WTC11 (cell line): ENCODE measurements around the gene USP47. TPM values are rescaled to one million over a fixed set of nuclear protein-coding genes. Genes with fewer than 3 reads are reported as not detected.

Source experiments
- ATAC-seq: fragments of 200-7000 bp; cut with Tn5 transposase; 2 replicates; pipeline ENCODE4 v1.10.0; 2021; ENCODE audit warnings: mild to moderate bottlenecking, moderate library complexity
- CTCF ChIA-PET: fragments of 300-600 bp; sonication (Branson Sonifier 250); formaldehyde crosslinking; loops from one replicate; lab custom pipeline; 2021; ENCODE audit warnings: antibody characterized with exemption; lab: Charles Lee
- POLR2A ChIA-PET: fragments of 350-600 bp; sonication (Branson Sonifier 250); formaldehyde crosslinking; loops from one replicate; lab custom pipeline; 2021; ENCODE audit warnings: antibody characterized with exemption; lab: Charles Lee
- DNase-seq: peaks from one replicate; pipeline ENCODE4 v3.0.0; 2021; ENCODE audit warnings: low spot score
- H3K27ac Mint-ChIP-seq: 2 replicates; pipeline ENCODE4 v1.8.0; 2021; ENCODE audit warnings: mixed read lengths
- H3K27me3 Mint-ChIP-seq: 2 replicates; pipeline ENCODE4 v1.8.0; 2021; ENCODE audit warnings: low read depth, mild to moderate bottlenecking, moderate library complexity, mixed read lengths
- H3K36me3 Mint-ChIP-seq: 2 replicates; pipeline ENCODE4 v1.8.0; 2021; ENCODE audit warnings: mixed read lengths
- H3K4me1 Mint-ChIP-seq: 2 replicates; pipeline ENCODE4 v1.8.0; 2022; ENCODE audit warnings: mixed read lengths
- H3K4me3 Mint-ChIP-seq: 2 replicates; pipeline ENCODE4 v1.8.0; 2021; ENCODE audit warnings: mild to moderate bottlenecking, moderate library complexity, mixed read lengths
- H3K9me3 Mint-ChIP-seq: 2 replicates; pipeline ENCODE4 v1.8.0; 2021; ENCODE audit warnings: mixed read lengths
- ATF1 ChIP-seq: sonication (generic); formaldehyde crosslinking; IDR thresholded peaks from 2 replicates; pipeline ENCODE4 v1.8.1; 2023; ENCODE audit warnings: mild to moderate bottlenecking, moderate library complexity, missing genetic modification reagents
- E2F1 ChIP-seq: sonication (generic); formaldehyde crosslinking; IDR thresholded peaks from 2 replicates; pipeline ENCODE4 v1.8.0; 2022; ENCODE audit warnings: mild to moderate bottlenecking, missing genetic modification reagents
- E2F5 ChIP-seq: sonication (generic); formaldehyde crosslinking; IDR thresholded peaks from 2 replicates; pipeline ENCODE4 v1.8.1; 2022; ENCODE audit warnings: mild to moderate bottlenecking, moderate library complexity, missing genetic modification reagents
- EMX1 ChIP-seq: fragments of 250-450 bp; sonication (Bioruptor Pico); IDR thresholded peaks from 2 replicates; pipeline ENCODE4 v1.8.0; 2021; ENCODE audit warnings: mild to moderate bottlenecking
- ERG ChIP-seq: fragments of 250-450 bp; sonication (Bioruptor Pico); IDR thresholded peaks from 2 replicates; pipeline ENCODE4 v1.8.0; 2021; ENCODE audit warnings: mild to moderate bottlenecking
- FOXP4 ChIP-seq: sonication (generic); formaldehyde crosslinking; IDR thresholded peaks from 2 replicates; pipeline ENCODE4 v1.8.0; 2022; ENCODE audit warnings: mild to moderate bottlenecking, missing genetic modification reagents
- HMGXB4 ChIP-seq: sonication (generic); formaldehyde crosslinking; IDR thresholded peaks from 2 replicates; pipeline ENCODE4 v1.8.1; 2023; ENCODE audit warnings: mild to moderate bottlenecking, moderate library complexity, missing genetic modification reagents
- JAZF1 ChIP-seq: fragments of 250-450 bp; sonication (Bioruptor Pico); IDR thresholded peaks from 2 replicates; pipeline ENCODE4 v1.9.0; 2021; ENCODE audit warnings: moderate library complexity, mild to moderate bottlenecking, inconsistent platforms
- KAT7 ChIP-seq: sonication (generic); formaldehyde crosslinking; IDR thresholded peaks from 2 replicates; pipeline ENCODE4 v1.8.1; 2023; ENCODE audit warnings: missing genetic modification reagents, mild to moderate bottlenecking, borderline replicate concordance
- MXD4 ChIP-seq: fragments of 250-450 bp; sonication (Bioruptor Pico); IDR thresholded peaks from 2 replicates; pipeline ENCODE4 v1.8.0; 2021; ENCODE audit warnings: mild to moderate bottlenecking, moderate library complexity, borderline replicate concordance
- NR2C2 ChIP-seq: sonication (generic); formaldehyde crosslinking; IDR thresholded peaks from 2 replicates; pipeline ENCODE4 v1.8.0; 2022; ENCODE audit warnings: mild to moderate bottlenecking, missing genetic modification reagents
- ZNF121 ChIP-seq: sonication (generic); formaldehyde crosslinking; IDR thresholded peaks from 2 replicates; pipeline ENCODE4 v1.8.0; 2023; ENCODE audit warnings: missing genetic modification reagents
- ZNF138 ChIP-seq: sonication (generic); formaldehyde crosslinking; conservative IDR thresholded peaks from 2 replicates; pipeline ENCODE4 v1.8.1; 2022; ENCODE audit warnings: mild to moderate bottlenecking, moderate library complexity, missing genetic modification reagents
- ZNF263 ChIP-seq: sonication (generic); formaldehyde crosslinking; IDR thresholded peaks from 2 replicates; pipeline ENCODE4 v1.8.1; 2022; ENCODE audit warnings: low read depth, mild to moderate bottlenecking, moderate library complexity, missing genetic modification reagents
- ZNF281 ChIP-seq: sonication (generic); formaldehyde crosslinking; IDR thresholded peaks from 2 replicates; pipeline ENCODE4 v1.8.0; 2023; ENCODE audit warnings: mild to moderate bottlenecking, missing genetic modification reagents
- ZNF396 ChIP-seq: fragments of 250-450 bp; sonication (Bioruptor Pico); IDR thresholded peaks from 2 replicates; pipeline ENCODE4 v1.8.0; 2021; ENCODE audit warnings: mild to moderate bottlenecking, moderate library complexity, borderline replicate concordance
- ZNF425 ChIP-seq: fragments of 250-450 bp; sonication (Bioruptor Pico); conservative IDR thresholded peaks from 2 replicates; pipeline ENCODE4 v1.9.0; 2021; ENCODE audit warnings: mild to moderate bottlenecking
- ZNF671 ChIP-seq: fragments of 250-450 bp; sonication (Bioruptor Pico); IDR thresholded peaks from 2 replicates; pipeline ENCODE4 v1.8.0; 2021; ENCODE audit warnings: mild to moderate bottlenecking
- ZSCAN18 ChIP-seq: fragments of 250-450 bp; sonication (Bioruptor Pico); IDR thresholded peaks from 2 replicates; pipeline ENCODE4 v2.1.2; 2022; ENCODE audit warnings: mild to moderate bottlenecking, moderate library complexity
- total RNA-seq: library from RNA; stranded (reverse); gene quantifications from 3 replicates; pipeline ENCODE4 v1.2.3, GENCODE V29; 2021

Gene USP47
- total RNA-seq, 1 experiment from 2014 or later, result 19.7 TPM

- 0 out of 2 replicates have a peak overlapping the region, but pooled peaks have one; percentile 75 for H3K27ac Mint-ChIP-seq
Observed at GRCh38 chr11:11876458-11876857, 34.7 kb downstream of the USP47 start.

GRCh38 chr11:11880179-11880578 is 38.4 kb downstream of the USP47 start:
- H3K4me3 Mint-ChIP-seq, result no peak overlapping the region
- ChIA-PET POLR2A (no interaction called here), CTCF (no interaction called here)
- H3K9me3 Mint-ChIP-seq, result no peaks in the 10 kb centered on the region
- H3K36me3 Mint-ChIP-seq, result peaks cover 11% of the 10 kb centered on the region
- ATAC-seq (no peak), DNase-seq (no peak)
- H3K27ac Mint-ChIP-seq, result no peak overlapping the region
- H3K27me3 Mint-ChIP-seq, result no peaks in the 10 kb centered on the region
- H3K4me1 Mint-ChIP-seq, result peaks cover 11% of the 10 kb centered on the region
- no peak for TF ChIP-seq ZNF138 (CRISPR knock-in tag)
- no peak for TF ChIP-seq ATF1 (CRISPR knock-in tag)
- TF ChIP-seq E2F1 (CRISPR knock-in tag), result no peak
- no peak for TF ChIP-seq HMGXB4 (CRISPR knock-in tag)
- TF ChIP-seq ZNF425 (CRISPR knock-in tag), result no peak
- no peak for TF ChIP-seq KAT7 (CRISPR knock-in tag)
- no peak for TF ChIP-seq E2F5 (CRISPR knock-in tag)
- TF ChIP-seq JAZF1, result no peak
- no peak for TF ChIP-seq ZNF281 (CRISPR knock-in tag)
- no peak for TF ChIP-seq FOXP4 (CRISPR knock-in tag)
- no peak for TF ChIP-seq ZNF121
- TF ChIP-seq ZNF263, result no peak

More at GRCh38 chr11:11876458-11876857, 34.7 kb downstream of the USP47 start:
- DNase-seq (no peak), ATAC-seq (peak; percentile 66)
- TF ChIP-seq ERG (CRISPR knock-in tag), result peak; percentile 86; the same call in 1 of the 2 replicates
- TF ChIP-seq ZNF396 (CRISPR knock-in tag), result 0 out of 2 replicates have a peak, but pooled peaks have one; percentile 43
- 0 out of 2 replicates have a peak, but pooled peaks have one; percentile 17 for TF ChIP-seq ZNF671
- no peak for TF ChIP-seq ZNF121
- TF ChIP-seq MXD4 (CRISPR knock-in tag), result 0 out of 2 replicates have a peak, but pooled peaks have one; percentile 21
- TF ChIP-seq EMX1 (CRISPR knock-in tag), result peak; percentile 72; the same call in 1 of the 2 replicates
- TF ChIP-seq NR2C2, result no peak
- TF ChIP-seq ZSCAN18 (CRISPR knock-in tag), result peak; percentile 90
- Mint-ChIP-seq H3K9me3 (no peaks in the 10 kb centered on the region), H3K4me1 (peaks cover 22% of the 10 kb centered on the region), H3K4me3 (no peak overlapping the region), H3K27me3 (no peaks in the 10 kb centered on the region; the same call in 1 of the 2 replicates), H3K36me3 (peaks cover 8% of the 10 kb centered on the region; the same call in 1 of the 2 replicates)
- CTCF ChIA-PET, result interaction anchor here (0.7 to 1.4 kb wide), 3 partner anchors 9 to 168 kb away, joined by 3 read pairs; no protein-coding TSS in a partner anchor
- POLR2A ChIA-PET, result no interaction called here
